Aorta (tissue), 5 donors: Measurements from ENCODE around the gene MUC3A. TPM values are rescaled to one million over a fixed set of nuclear protein-coding genes. Genes with fewer than 3 reads are reported as not detected.

Experiments
- ATAC-seq: fragments of 200-7000 bp; cut with Tn5 transposase; one replicate; pipeline ENCODE4 v1.9.1; 2022; ENCODE audit warnings: moderate library complexity; ENCODE audit not compliant: low FRiP score
- DNase-seq, 2 donors: peaks; one replicate each; pipeline ENCODE4 v3.0.0-alpha.2; 2020
- H3K27ac ChIP-seq, 2 donors: one replicate each; pipeline ENCODE4 v1.5.1; 2013; ENCODE audit warnings: low read length in 2 of 2, mild to moderate bottlenecking in 2 of 2, moderate library complexity in 2 of 2, control low read depth in 1 of 2, inconsistent platforms in 1 of 2, low read depth in 1 of 2
- H3K27me3 ChIP-seq, 2 donors: one replicate each; pipeline ENCODE4 v1.6.1; 2013; ENCODE audit warnings: control low read depth in 1 of 2, low read length in 1 of 2, mild to moderate bottlenecking in 1 of 2, moderate library complexity in 1 of 2; ENCODE audit not compliant: insufficient read depth in 2 of 2, control insufficient read depth in 1 of 2
- H3K36me3 ChIP-seq, 2 donors: one replicate each; pipeline ENCODE4 v1.6.1; 2013; ENCODE audit warnings: control low read depth in 1 of 2, low read length in 1 of 2, mild to moderate bottlenecking in 1 of 2; ENCODE audit not compliant: insufficient read depth in 2 of 2, control insufficient read depth in 1 of 2
- H3K4me1 ChIP-seq, 2 donors: one replicate each; pipeline ENCODE4 v1.6.1; 2013; ENCODE audit warnings: low read length in 2 of 2, control low read depth in 1 of 2, mild to moderate bottlenecking in 1 of 2, moderate library complexity in 1 of 2; ENCODE audit not compliant: insufficient read depth in 2 of 2, control insufficient read depth in 1 of 2
- H3K4me3 ChIP-seq, 2 donors: one replicate each; pipeline ENCODE4 v1.5.1; 2013; ENCODE audit warnings: low read length in 2 of 2, control low read depth in 1 of 2, mild to moderate bottlenecking in 1 of 2
- H3K9me3 ChIP-seq: one replicate; pipeline ENCODE4 v1.6.1; 2013; ENCODE audit warnings: mild to moderate bottlenecking, low read length; ENCODE audit not compliant: control insufficient read depth
- WGBS, 2 donors: extraction: QIAGEN DNeasy Blood & Tissue Kit; methylation state at CpG; one replicate each; pipeline ENCODE4 v1.1.7; 2013; 5-methylcytosine and 5-hydroxymethylcytosine counted together
- intact Hi-C, 2 donors: fragments of 100-400 bp; cut with DNase I; formaldehyde crosslinking; loops; one replicate each; pipeline versions ENCODE4 v1.14.2 to v1.15.0; 2022
- polyA plus RNA-seq, 2 donors: library from polyadenylated mRNA; stranded (reverse); fragments of 200-250 nt; gene quantifications; one replicate each; pipeline ENCODE4 v1.2.3, GENCODE V29; 2013
- total RNA-seq, 2 donors: library from RNA; stranded (reverse); fragmentation: NEBNext Ultra II Directional; extraction: Animal tissue kit (Norgen Biotek cat#: 25700); gene quantifications; one replicate each; pipeline ENCODE4 v1.2.1, GENCODE V29; 2021
- donor health status: healthy with polysubstance abuse.
- donor health status: Bipolar disorder and iron deficiency.
- donor health status: DM: no; HTN: no; CAD: no.
- donor health status: DM: no; HTN: no; CAD: no.
- donor health status: DM: yes; HTN: yes; CAD: no.

The MUC3A gene
- total and polyA plus RNA-seq, 4 donors = 0.39 to 5.5 (median 0.45) TPM; not detected in 1

DNA sequence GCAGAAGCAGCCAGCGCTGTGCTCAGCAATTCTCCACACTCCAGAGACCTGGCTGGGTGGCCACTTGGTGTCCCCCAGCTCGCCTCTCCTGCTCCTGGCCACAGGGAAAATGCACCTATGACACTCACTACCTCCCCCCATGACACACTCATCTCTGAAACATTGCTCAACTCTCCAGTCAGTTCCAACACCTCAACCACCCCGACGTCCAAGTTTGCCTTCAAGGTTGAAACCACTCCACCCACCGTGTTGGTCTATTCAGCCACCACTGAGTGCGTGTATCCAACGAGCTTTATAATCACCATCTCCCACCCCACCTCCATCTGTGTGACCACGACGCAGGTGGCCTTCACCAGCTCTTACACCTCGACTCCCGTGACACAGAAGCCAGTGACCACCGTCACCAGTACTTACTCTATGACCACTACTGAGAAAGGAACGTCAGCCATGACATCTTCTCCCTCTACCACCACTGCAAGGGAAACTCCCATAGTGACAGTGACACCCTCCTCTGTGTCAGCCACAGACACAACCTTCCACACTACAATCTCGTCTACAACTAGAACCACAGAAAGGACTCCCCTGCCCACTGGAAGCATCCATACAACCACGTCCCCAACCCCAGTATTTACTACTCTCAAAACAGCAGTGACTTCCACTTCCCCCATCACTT, 2.7 kb downstream of the MUC3A start:
- H3K27ac ChIP-seq = no peak overlapping the region
- no peaks in the 10 kb centered on the region for H3K27me3 ChIP-seq
- H3K36me3 ChIP-seq = no peaks in the 10 kb centered on the region
- no peaks in the 10 kb centered on the region for H3K4me1 ChIP-seq
- H3K4me3 ChIP-seq = no peak overlapping the region
- intact Hi-C loops = no loop called here
- no peak for DNase-seq
- 67 to 72% methylated on average over 15 of the region's 15 CpGs for WGBS, 2 donors
- ATAC-seq = peak; percentile 23
- H3K9me3 ChIP-seq = no peaks in the 10 kb centered on the region

DNA sequence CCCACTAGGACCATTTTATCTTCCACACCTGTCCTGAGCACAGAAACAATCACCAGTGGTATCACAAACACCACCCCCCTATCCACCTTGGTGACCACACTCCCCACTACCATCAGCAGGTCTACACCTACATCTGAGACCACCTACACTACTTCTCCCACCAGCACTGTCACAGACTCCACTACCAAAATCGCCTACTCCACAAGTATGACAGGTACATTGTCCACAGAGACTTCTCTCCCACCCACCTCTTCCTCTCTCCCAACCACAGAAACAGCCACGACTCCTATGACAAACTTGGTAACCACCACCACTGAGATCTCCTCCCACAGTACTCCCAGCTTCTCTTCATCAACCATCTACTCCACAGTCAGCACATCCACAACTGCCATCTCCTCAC, 3.3 kb downstream of the MUC3A start:
- DNase-seq (no peak), ATAC-seq (no peak)
- intact Hi-C loops = no loop called here
- Histone ChIP-seq H3K36me3 (no peaks in the 10 kb centered on the region), H3K27me3 (no peaks in the 10 kb centered on the region), H3K27ac (no peak overlapping the region), H3K4me1 (no peaks in the 10 kb centered on the region), H3K4me3 (no peak overlapping the region), H3K9me3 (no peaks in the 10 kb centered on the region)
- WGBS, 2 donors = 49 to 63% methylated on average over 2 of the region's 2 CpGs

DNA sequence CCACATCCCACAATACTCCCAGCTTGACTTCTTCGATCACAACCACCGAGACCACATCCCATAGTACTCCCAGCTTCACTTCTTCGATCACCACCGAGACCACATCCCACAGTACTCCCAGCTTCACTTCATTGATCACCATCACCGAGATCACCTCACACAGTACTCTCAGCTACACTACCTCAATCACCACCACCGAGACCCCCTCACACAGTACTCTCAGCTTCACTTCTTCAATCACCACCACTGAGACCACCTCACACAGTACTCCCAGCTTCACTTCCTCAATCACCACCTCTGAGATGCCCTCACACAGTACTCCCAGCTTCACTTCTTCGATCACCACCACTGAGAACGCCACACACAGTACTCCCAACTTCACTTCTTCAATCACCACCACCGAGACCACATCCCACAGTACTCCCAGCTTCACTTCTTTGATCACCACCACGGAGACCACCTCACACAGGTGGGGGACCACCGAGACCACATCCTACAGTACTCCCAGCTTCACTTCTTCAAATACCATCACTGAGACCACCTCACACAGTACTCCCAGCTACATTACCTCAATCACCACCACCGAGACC, 8.6 kb downstream of the MUC3A start:
- intact Hi-C loops = no loop called here
- no peak for ATAC-seq
- Histone ChIP-seq H3K36me3 (no peaks in the 10 kb centered on the region), H3K27ac (no peak overlapping the region), H3K9me3 (peaks cover 3% of the 10 kb centered on the region), H3K4me1 (no peaks in the 10 kb centered on the region), H3K4me3 (no peak overlapping the region), H3K27me3 (no peaks in the 10 kb centered on the region)
- DNase-seq = no peak
- 67 to 74% methylated on average over 12 of the region's 12 CpGs for WGBS, 2 donors

DNA sequence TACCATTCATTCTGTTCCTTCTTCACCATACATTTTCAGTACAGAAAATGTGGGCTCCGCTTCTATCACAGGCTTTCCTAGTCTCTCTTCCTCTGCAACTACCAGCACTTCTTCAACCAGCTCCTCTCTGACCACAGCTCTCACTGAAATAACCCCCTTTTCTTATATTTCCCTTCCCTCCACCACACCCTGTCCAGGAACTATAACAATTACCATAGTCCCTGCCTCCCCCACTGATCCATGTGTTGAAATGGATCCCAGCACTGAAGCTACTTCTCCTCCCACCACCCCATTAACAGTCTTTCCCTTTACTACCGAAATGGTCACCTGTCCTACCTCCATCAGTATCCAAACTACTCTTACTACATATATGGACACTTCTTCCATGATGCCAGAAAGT, 10.6 kb downstream of the MUC3A start:
- H3K4me3 ChIP-seq = no peak overlapping the region
- H3K27ac ChIP-seq = no peak overlapping the region
- 65 to 66% methylated on average over 2 of the region's 2 CpGs for WGBS, 2 donors
- no peak for ATAC-seq
- DNase-seq = no peak
- intact Hi-C loops = loop anchor here in 1 of 2 donors (5.0 kb wide), 1 partner anchor 97 kb away; no protein-coding TSS in a partner anchor
- no peaks in the 10 kb centered on the region for H3K27me3 ChIP-seq
- no peaks in the 10 kb centered on the region for H3K4me1 ChIP-seq
- H3K36me3 ChIP-seq = no peaks in the 10 kb centered on the region
- H3K9me3 ChIP-seq = peaks cover 3% of the 10 kb centered on the region

DNA sequence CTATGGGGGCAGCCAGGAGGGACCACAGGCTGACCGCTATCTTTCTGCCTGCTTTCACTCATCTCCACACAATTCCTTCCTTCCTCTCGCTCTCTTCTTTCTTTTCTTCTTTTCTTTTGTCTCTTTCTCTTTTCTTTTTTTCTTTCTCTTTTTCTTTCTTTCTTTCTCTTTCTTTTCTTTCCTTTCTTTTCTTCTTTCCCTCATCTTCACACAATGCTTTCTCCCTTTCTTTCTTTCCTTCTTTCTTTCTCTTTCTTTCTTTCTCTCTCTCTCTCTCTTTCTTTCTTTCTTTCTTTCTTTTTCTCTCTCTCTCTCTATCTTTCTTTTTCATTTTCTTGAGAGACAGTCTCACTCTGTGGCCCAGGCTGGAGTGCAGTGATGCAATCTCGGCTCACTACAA, 13.2 kb downstream of the MUC3A start:
- DNase-seq (no peak), ATAC-seq (no peak)
- H3K27ac ChIP-seq = no peak overlapping the region
- no peaks in the 10 kb centered on the region for H3K4me1 ChIP-seq
- peaks cover 0 to 2% of the 10 kb centered on the region in 2 donors for H3K27me3 ChIP-seq
- intact Hi-C loops = loop anchor here in 1 of 2 donors (5.0 kb wide), 1 partner anchor 95 kb away; no protein-coding TSS in a partner anchor
- H3K36me3 ChIP-seq = no peaks in the 10 kb centered on the region
- no peak overlapping the region for H3K4me3 ChIP-seq
- peaks cover 3% of the 10 kb centered on the region for H3K9me3 ChIP-seq
- 76 to 84% methylated on average over 3 of the region's 3 CpGs for WGBS, 2 donors

DNA sequence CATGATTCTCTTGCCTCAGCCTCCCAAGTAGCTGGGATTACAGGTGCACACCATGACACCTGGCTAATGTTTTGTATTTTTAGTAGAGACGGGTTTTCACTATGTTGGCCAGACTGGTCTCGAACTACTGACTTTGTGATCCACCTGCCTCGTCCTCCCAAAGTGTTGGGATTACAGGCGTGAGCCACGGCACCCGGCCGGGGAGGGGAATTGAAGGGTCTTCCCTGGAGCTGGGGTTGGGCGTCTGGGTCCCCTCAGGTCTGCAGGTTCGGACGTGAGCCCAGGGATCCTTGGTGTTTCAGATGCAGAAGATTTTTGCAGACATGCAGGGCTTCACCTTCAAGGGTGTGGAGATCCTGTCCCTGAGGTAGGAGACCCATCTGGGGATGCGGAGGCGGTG, 14.1 kb downstream of the MUC3A start:
- ATAC-seq (no peak), DNase-seq (no peak)
- H3K4me1 ChIP-seq = no peaks in the 10 kb centered on the region
- H3K4me3 ChIP-seq = no peak overlapping the region
- H3K27ac ChIP-seq = no peak overlapping the region
- H3K36me3 ChIP-seq = no peaks in the 10 kb centered on the region
- H3K27me3 ChIP-seq = peaks cover 0 to 2% of the 10 kb centered on the region in 2 donors
- intact Hi-C loops = loop anchor here in 1 of 2 donors (5.0 kb wide), 1 partner anchor 94 kb away; no protein-coding TSS in a partner anchor
- no peaks in the 10 kb centered on the region for H3K9me3 ChIP-seq
- 73% methylated on average over 12 of the region's 12 CpGs for WGBS, 2 donors

DNA sequence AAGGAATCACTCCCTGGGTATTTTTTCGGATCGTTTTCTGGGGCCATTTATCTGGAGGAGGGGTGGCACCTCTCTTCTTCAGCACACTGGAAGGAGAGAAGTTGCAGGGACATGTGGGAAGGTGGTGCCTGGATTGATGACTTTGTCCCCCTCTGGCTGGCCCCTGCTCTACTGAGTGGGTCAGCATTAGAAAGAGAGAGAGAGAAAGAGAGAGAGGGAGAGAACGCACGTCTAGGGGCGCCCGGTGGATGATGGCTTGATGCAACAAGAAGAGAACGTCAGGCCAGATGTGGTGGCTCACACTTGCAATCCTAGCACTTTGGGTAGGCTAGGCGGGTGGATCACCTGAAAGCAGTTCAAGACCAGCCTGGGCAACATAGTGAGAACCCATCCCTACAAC, 14.5 kb downstream of the MUC3A start:
- intact Hi-C loops = loop anchor here in 1 of 2 donors (5.0 kb wide), 1 partner anchor 93 kb away; no protein-coding TSS in a partner anchor
- Histone ChIP-seq H3K27ac (no peak overlapping the region), H3K4me3 (no peak overlapping the region), H3K27me3 (peaks cover 0 to 2% of the 10 kb centered on the region in 2 donors), H3K36me3 (no peaks in the 10 kb centered on the region), H3K4me1 (no peaks in the 10 kb centered on the region), H3K9me3 (no peaks in the 10 kb centered on the region)
- 76 to 77% methylated on average over 8 of the region's 8 CpGs for WGBS, 2 donors
- ATAC-seq (no peak), DNase-seq (no peak)

DNA sequence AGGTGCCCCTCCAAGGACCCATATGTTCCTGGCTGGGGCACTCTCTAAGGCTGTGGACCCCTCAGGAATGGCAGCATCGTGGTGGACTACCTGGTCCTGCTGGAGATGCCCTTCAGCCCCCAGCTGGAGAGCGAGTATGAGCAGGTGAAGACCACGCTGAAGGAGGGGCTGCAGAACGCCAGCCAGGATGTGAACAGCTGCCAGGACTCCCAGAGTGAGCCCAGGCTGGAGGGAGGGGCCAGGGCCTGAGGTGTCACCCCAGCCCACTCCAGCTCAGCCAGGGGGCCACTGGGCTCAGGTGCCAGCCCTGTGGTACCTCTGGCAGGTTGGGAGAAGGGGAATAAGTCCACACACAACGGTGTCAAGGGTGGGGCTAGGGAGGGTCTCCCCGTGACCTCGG, 15.3 kb downstream of the MUC3A start:
- Histone ChIP-seq H3K27me3 (peaks cover 0 to 2% of the 10 kb centered on the region in 2 donors), H3K4me3 (no peak overlapping the region), H3K36me3 (no peaks in the 10 kb centered on the region), H3K9me3 (no peaks in the 10 kb centered on the region), H3K4me1 (no peaks in the 10 kb centered on the region), H3K27ac (no peak overlapping the region)
- intact Hi-C loops = loop anchor here (5.0 kb wide), 2 partner anchors 67 to 93 kb away; partner anchors contain the start of gene ACHE (in 1 of the 2)
- ATAC-seq = no peak
- no peak for DNase-seq
- WGBS, 2 donors = 42 to 47% methylated on average over 7 of the region's 7 CpGs
